GM23248 (cell line): ENCODE measurements around the gene APBA3.

Experiments used
- EZH2 ChIP-seq: fragments of 200-600 bp; sonication (generic); IDR thresholded peaks from 2 replicates; pipeline ENCODE4 v1.6.1; 2018; ENCODE audit warnings: antibody characterized with exemption, mild to moderate bottlenecking; ENCODE audit not compliant: insufficient read depth, poor library complexity, severe bottlenecking
- EZH2phosphoT487 ChIP-seq: fragments of 200-600 bp; sonication (generic); IDR thresholded peaks from 2 replicates; pipeline ENCODE4 v1.6.1; 2018; ENCODE audit warnings: antibody characterized with exemption, moderate library complexity, mild to moderate bottlenecking, low read depth; ENCODE audit not compliant: insufficient read depth

DNA sequence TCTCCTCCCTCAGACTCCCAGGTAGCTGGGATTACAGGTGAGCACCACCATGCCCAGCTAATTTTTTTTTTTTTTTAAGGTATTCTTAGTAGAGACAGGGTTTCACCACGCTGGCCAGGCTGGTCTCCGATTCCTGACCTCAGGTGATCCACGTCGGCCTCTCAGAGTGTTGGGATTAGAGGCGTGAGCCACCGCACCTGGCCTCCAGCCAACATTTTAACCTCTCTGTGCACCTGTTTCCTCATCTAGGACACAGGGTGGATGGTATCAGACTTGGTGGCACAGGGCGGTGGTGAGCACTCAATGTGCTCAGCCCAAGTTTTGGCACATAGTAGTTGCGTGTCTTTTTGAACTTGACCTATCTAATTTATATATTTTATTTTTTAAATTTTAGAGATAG, 12.5 kb downstream of the APBA3 start:
- TF ChIP-seq EZH2 (no peak), EZH2phosphoT487 (no peak)
